B cell (primary cell): ENCODE measurements around the gene PRDM15. TPM values are rescaled to one million over a fixed set of nuclear protein-coding genes. Genes with fewer than 3 reads are reported as not detected.

Experiments used
- ATAC-seq: fragments of 200-7000 bp; cut with Tn5 transposase; one replicate; pipeline ENCODE4 v1.10.0; 2021; ENCODE audit warnings: low read depth, mild to moderate bottlenecking, moderate number of reproducible peaks, moderate library complexity
- CTCF ChIA-PET: fragments of 350-600 bp; sonication (Branson Sonifier 250); formaldehyde crosslinking; loops from one replicate; lab custom pipeline; 2021; ENCODE audit warnings: antibody characterized with exemption, inconsistent platforms; lab: Charles Lee
- POLR2A ChIA-PET: fragments of 350-600 bp; sonication (Branson Sonifier 250); formaldehyde crosslinking; loops from one replicate; lab custom pipeline; 2021; ENCODE audit warnings: antibody characterized with exemption; lab: Charles Lee
- DNase-seq: peaks from one replicate; pipeline ENCODE4 v3.0.0; 2013
- H2AFZ ChIP-seq: 2 replicates; pipeline ENCODE4 v1.6.1; 2012; ENCODE audit warnings: mild to moderate bottlenecking, low read depth, low read length; ENCODE audit not compliant: insufficient read depth, poor library complexity, severe bottlenecking
- H3K27ac ChIP-seq, 2 donors: 1 replicate in 1 of 2; 2 replicates in 1 of 2; pipeline ENCODE4 v1.5.1; 2012 to 2013; ENCODE audit warnings: low read length in 2 of 2, mild to moderate bottlenecking in 2 of 2, moderate library complexity in 1 of 2
- H3K27me3 ChIP-seq, 4 experiments: fragments of 200-600 bp in 1 of 4; sonication (generic) in 1 of 4; replicated peaks in 1 of 4; 1 replicate in 2 of 4; 2 replicates in 2 of 4; pipeline versions ENCODE4 v1.6.1 to v1.7.0; 2013 to 2016; ENCODE audit warnings: low read length in 3 of 4, mild to moderate bottlenecking in 2 of 4, mixed read lengths in 1 of 4, moderate library complexity in 1 of 4; ENCODE audit not compliant: insufficient read depth in 4 of 4, control insufficient read depth in 3 of 4; ENCODE audit errors: control extremely low read depth in 1 of 4
- H3K36me3 ChIP-seq, 2 experiments: replicated peaks in 1 of 2; 1 replicate in 1 of 2; 2 replicates in 1 of 2; pipeline versions ENCODE4 v1.6.1 to v1.7.1; 2013; ENCODE audit warnings: low read length in 1 of 2; ENCODE audit not compliant: insufficient read depth in 2 of 2, control insufficient read depth in 1 of 2; ENCODE audit errors: control extremely low read depth in 1 of 2, extremely low read depth in 1 of 2
- H3K4me1 ChIP-seq, 2 donors: fragments of 200-600 bp in 1 of 2; sonication (generic) in 1 of 2; 1 replicate in 1 of 2; 2 replicates in 1 of 2; pipeline versions ENCODE4 v1.5.1 to v1.6.1; 2013 to 2017; ENCODE audit warnings: low read length in 2 of 2; ENCODE audit not compliant: control insufficient read depth in 2 of 2, insufficient read depth in 2 of 2
- H3K4me2 ChIP-seq: replicated peaks from 2 replicates; pipeline ENCODE3; 2012; ENCODE audit warnings: mild to moderate bottlenecking, low read depth, low read length; ENCODE audit not compliant: poor library complexity, severe bottlenecking
- H3K4me3 ChIP-seq, 5 experiments: fragments of 200-600 bp in 1 of 5; sonication (generic) in 1 of 5; 1 replicate in 3 of 5; 2 replicates in 2 of 5; pipeline versions ENCODE4 v1.5.1 to v1.7.0; 2011 to 2016; ENCODE audit warnings: low read length in 4 of 5, mild to moderate bottlenecking in 4 of 5, low read depth in 2 of 5, control low read depth in 1 of 5, moderate library complexity in 1 of 5; ENCODE audit not compliant: insufficient read depth in 1 of 5; ENCODE audit errors: control extremely low read depth in 1 of 5, extremely low read depth in 1 of 5
- H3K79me2 ChIP-seq: fragments of 200-600 bp; sonication (generic); one replicate; pipeline ENCODE4 v1.6.0; 2016; ENCODE audit warnings: low read length; ENCODE audit not compliant: control insufficient read depth, insufficient read depth
- H3K9ac ChIP-seq: fragments of 200-600 bp; sonication (generic); 2 replicates; pipeline ENCODE4 v1.6.1; 2017; ENCODE audit warnings: mild to moderate bottlenecking, low read length, moderate library complexity
- H3K9me3 ChIP-seq, 3 donors: one replicate each; pipeline versions ENCODE4 v1.6.1 to v1.7.1; 2013; ENCODE audit warnings: low read length in 2 of 3; ENCODE audit not compliant: control insufficient read depth in 2 of 3, insufficient read depth in 1 of 3; ENCODE audit errors: control extremely low read depth in 1 of 3
- H4K20me1 ChIP-seq: 2 replicates; pipeline ENCODE4 v1.6.0; 2012; ENCODE audit warnings: mild to moderate bottlenecking, low read length; ENCODE audit not compliant: insufficient read depth, control insufficient read depth, poor library complexity, severe bottlenecking
- H3K27ac Mint-ChIP-seq: one replicate; pipeline ENCODE4 v1.8.0; 2021; ENCODE audit warnings: mixed read lengths
- H3K27me3 Mint-ChIP-seq: one replicate; pipeline ENCODE4 v1.8.0; 2021; ENCODE audit warnings: mixed read lengths
- H3K4me1 Mint-ChIP-seq: one replicate; pipeline ENCODE4 v1.8.0; 2021; ENCODE audit warnings: mixed read lengths
- H3K4me3 Mint-ChIP-seq: one replicate; pipeline ENCODE4 v1.8.0; 2021; ENCODE audit warnings: mixed read lengths
- H3K9me3 Mint-ChIP-seq: one replicate; pipeline ENCODE4 v1.8.0; 2022; ENCODE audit warnings: mixed read lengths; ENCODE audit not compliant: insufficient read depth
- CTCF ChIP-seq: fragments of 200-600 bp; IDR thresholded peaks from one replicate; pipeline ENCODE4 v1.8.0; 2022; ENCODE audit warnings: antibody characterized with exemption, mild to moderate bottlenecking
- EZH2 ChIP-seq: IDR thresholded peaks from 2 replicates; pipeline ENCODE4 v1.6.1; 2012; ENCODE audit warnings: borderline replicate concordance, low read depth, mild to moderate bottlenecking, moderate library complexity, low read length; ENCODE audit not compliant: insufficient read depth, poor library complexity, severe bottlenecking
- WGBS: methylation state at CpG from one replicate; pipeline ENCODE4 v1.1.5; 2013; ENCODE audit warnings: missing lambda C conversion rate; ENCODE audit not compliant: insufficient coverage; 5-methylcytosine and 5-hydroxymethylcytosine counted together
- intact Hi-C: fragments of 100-400 bp; cut with micrococcal nuclease; formaldehyde crosslinking; loops from one replicate; pipeline ENCODE4 v1.10.0; 2022
- polyA plus RNA-seq: library from polyadenylated mRNA; depleted of rRNA; stranded (reverse); fragments of >200 nt; gene quantifications from 2 replicates; pipeline ENCODE4 v1.2.3, GENCODE V29; 2012
- total RNA-seq, 2 donors: library from RNA; stranded (reverse); fragments of 120-200 nt in 1 of 2; gene quantifications; 1 replicate in 1 of 2; 2 replicates in 1 of 2; pipeline versions ENCODE4 v1.2.3 to v1.2.4, GENCODE V29; 2013 to 2022

The PRDM15 gene
- total and polyA plus RNA-seq, 2 donors (not counting 1 experiment from before 2014, with no cell fraction given): 21.3 to 29.2 TPM

DNA sequence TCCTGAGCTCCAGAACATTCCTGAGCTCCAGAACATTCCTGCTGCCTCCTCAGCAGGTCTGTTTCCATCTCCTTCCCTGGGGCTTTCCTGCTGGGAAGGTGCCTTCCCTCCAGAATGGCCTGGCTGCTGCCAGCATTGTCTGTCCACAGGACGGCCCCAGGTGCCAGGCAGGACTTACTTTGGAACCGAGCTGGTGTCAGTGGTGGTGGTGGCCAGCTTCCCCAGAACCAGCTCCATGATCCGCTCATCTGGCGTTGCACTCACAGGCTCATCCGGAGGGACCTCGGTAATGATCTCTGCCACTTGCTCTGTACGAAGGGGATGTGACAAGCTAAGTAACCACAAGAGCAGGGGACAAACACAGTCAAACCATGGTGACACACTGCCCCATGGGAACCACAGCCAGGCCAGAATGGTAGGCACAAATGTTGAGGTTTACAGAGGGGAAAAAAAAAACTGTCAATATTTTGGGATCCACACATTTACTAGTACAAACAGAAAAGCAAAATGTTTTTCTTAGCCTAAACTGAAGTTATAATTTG is 41.3 kb downstream of the PRDM15 start:
- no peaks in the 10 kb centered on the region for H3K27me3 Mint-ChIP-seq
- H2AFZ ChIP-seq: no peak overlapping the region
- intact Hi-C loops: no loop called here
- H3K79me2 ChIP-seq: no peaks in the 10 kb centered on the region
- peaks cover 5% of the 10 kb centered on the region for H3K9me3 Mint-ChIP-seq
- no peaks in the 10 kb centered on the region for H4K20me1 ChIP-seq
- H3K4me1 ChIP-seq: peaks cover 6 to 39% of the 10 kb centered on the region in 2 donors
- 78% methylated on average over 7 of the region's 7 CpGs for WGBS
- peaks cover 41% of the 10 kb centered on the region for H3K4me1 Mint-ChIP-seq
- peaks cover 6 to 53% of the 10 kb centered on the region in 2 experiments for H3K36me3 ChIP-seq
- ATAC-seq: no peak
- CTCF ChIA-PET: interaction anchor here (0.8 to 1.4 kb wide), 3 partner anchors 280 to 576 kb away, joined by 3 to 5 read pairs (median 3); no protein-coding TSS in a partner anchor
- no peaks in the 10 kb centered on the region for H3K27me3 ChIP-seq
- POLR2A ChIA-PET: no interaction called here
- H3K4me2 ChIP-seq: no peak overlapping the region
- H3K9me3 ChIP-seq: peaks cover 0 to 5% (median 1%) of the 10 kb centered on the region in 3 donors
- no peak for DNase-seq
- no peak overlapping the region for H3K9ac ChIP-seq
- H3K4me3 ChIP-seq: no peak overlapping the region
- no peak overlapping the region for H3K27ac Mint-ChIP-seq
- H3K4me3 Mint-ChIP-seq: no peak overlapping the region
- H3K27ac ChIP-seq: no peak overlapping the region
- TF ChIP-seq CTCF: no peak
- no peak for TF ChIP-seq EZH2

DNA sequence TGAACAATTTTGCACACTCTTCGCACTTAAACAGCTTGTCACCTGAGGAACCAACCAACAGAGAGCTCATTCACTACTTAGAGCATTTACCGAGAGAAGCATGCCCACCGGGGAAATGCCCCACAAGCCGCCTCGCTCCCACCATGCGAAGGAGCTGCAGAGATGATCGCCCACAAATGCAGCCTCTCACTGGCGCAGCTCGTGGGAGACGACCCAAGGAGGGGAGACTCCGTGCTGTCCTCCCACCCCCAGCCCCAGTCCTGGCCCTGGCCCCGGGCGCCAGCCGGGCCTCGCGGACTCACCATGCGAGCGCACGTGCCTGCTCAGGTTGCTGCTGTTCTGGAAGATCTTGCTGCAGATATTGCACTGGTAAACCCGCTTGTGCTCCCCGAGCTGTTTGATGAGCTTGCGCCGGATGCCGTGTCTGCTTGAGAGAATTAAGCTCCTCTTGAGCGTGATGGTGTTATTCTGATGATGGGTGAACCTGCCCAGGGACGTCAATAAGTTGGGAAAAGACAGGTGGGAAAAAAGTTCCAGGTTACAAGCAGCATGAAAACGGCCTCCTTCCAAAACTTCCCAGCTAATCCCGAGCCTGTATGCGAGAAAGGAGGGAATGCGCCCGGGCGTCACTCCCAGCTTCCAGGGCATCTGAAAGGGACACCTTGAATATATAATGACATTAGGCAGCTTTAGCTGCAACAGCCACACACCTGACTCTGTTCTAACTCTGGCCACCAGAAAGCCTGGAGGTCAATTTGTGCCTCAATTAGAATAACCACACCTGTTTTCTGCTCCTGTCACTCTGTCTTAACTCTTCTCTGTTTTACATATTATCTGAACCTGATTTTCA is 42.8 kb downstream of the PRDM15 start:
- ATAC-seq (no peak), DNase-seq (no peak)
- H3K4me3 ChIP-seq: no peak overlapping the region
- no peak for TF ChIP-seq CTCF
- no peak for TF ChIP-seq EZH2
- 91% methylated on average over 31 of the region's 32 CpGs for WGBS
- H4K20me1 ChIP-seq: no peaks in the 10 kb centered on the region
- H3K36me3 ChIP-seq: peaks cover 6 to 53% of the 10 kb centered on the region in 2 experiments
- no peaks in the 10 kb centered on the region for H3K27me3 Mint-ChIP-seq
- no peak overlapping the region for H3K9ac ChIP-seq
- POLR2A ChIA-PET: interaction anchor here (0.9 kb wide), 1 partner anchor 277 kb away, joined by 3 read pairs; no protein-coding TSS in a partner anchor
- peak overlapping the region; percentile 59 for H3K27ac Mint-ChIP-seq
- peaks cover 6 to 42% of the 10 kb centered on the region in 2 donors for H3K4me1 ChIP-seq
- no peaks in the 10 kb centered on the region for H3K79me2 ChIP-seq
- no peak overlapping the region for H2AFZ ChIP-seq
- H3K27me3 ChIP-seq: no peaks in the 10 kb centered on the region
- H3K4me2 ChIP-seq: no peak overlapping the region
- H3K4me3 Mint-ChIP-seq: peak overlapping the region; percentile 60
- intact Hi-C loops: no loop called here
- H3K9me3 ChIP-seq: peaks cover 0 to 5% (median 1%) of the 10 kb centered on the region in 3 donors
- H3K4me1 Mint-ChIP-seq: peaks cover 47% of the 10 kb centered on the region
- CTCF ChIA-PET: interaction anchor here (0.8 kb wide), 1 partner anchor 281 kb away, joined by 3 read pairs; no protein-coding TSS in a partner anchor
- H3K27ac ChIP-seq: no peak overlapping the region
- H3K9me3 Mint-ChIP-seq: peaks cover 5% of the 10 kb centered on the region
